Ramos (cell line): Measurements from ENCODE around the gene USP47.

ENCODE experiments used
- in situ Hi-C: fragments of 300-500 bp; cut with MboI; formaldehyde crosslinking; loops from one replicate; pipeline ENCODE4 v1.14.3; 2022; ENCODE audit warnings: low sequenced_read_pairs; ENCODE audit not compliant: unreplicated experiment

The USP47 gene

GRCh38 chr11:11860103-11860979, 18.6 kb downstream of the USP47 start:
- in situ Hi-C loops: no loop called here

GRCh38 chr11:11862999-11863398, 21.2 kb downstream of the USP47 start:
- in situ Hi-C loops: no loop called here

- in situ Hi-C loops: no loop called here
Measured at GRCh38 chr11:11864332-11864731, 22.6 kb downstream of the USP47 start.

GRCh38 chr11:11864803-11865202, 23.0 kb downstream of the USP47 start:
- in situ Hi-C loops: no loop called here

GRCh38 chr11:11865449-11865848, 23.7 kb downstream of the USP47 start:
- in situ Hi-C loops: no loop called here

GRCh38 chr11:11866203-11866602, 24.4 kb downstream of the USP47 start:
- in situ Hi-C loops: no loop called here

- in situ Hi-C loops: no loop called here
Measured at GRCh38 chr11:11867720-11868119, 25.9 kb downstream of the USP47 start.

GRCh38 chr11:11871991-11872401, 30.2 kb downstream of the USP47 start:
- in situ Hi-C loops: no loop called here

- in situ Hi-C loops: no loop called here
Measured at GRCh38 chr11:11876458-11876857, 34.7 kb downstream of the USP47 start.

GRCh38 chr11:11880179-11880578, 38.4 kb downstream of the USP47 start:
- in situ Hi-C loops: no loop called here

GRCh38 chr11:11882539-11882938, 40.8 kb downstream of the USP47 start:
- in situ Hi-C loops: no loop called here

- in situ Hi-C loops: no loop called here
Measured at GRCh38 chr11:11884351-11884750, 42.6 kb downstream of the USP47 start.

GRCh38 chr11:11884774-11885481, 43.2 kb downstream of the USP47 start:
- in situ Hi-C loops: no loop called here

- in situ Hi-C loops: no loop called here
Measured at GRCh38 chr11:11894486-11894885, 52.7 kb downstream of the USP47 start.

GRCh38 chr11:11895672-11896071, 53.9 kb downstream of the USP47 start:
- in situ Hi-C loops: no loop called here

- in situ Hi-C loops: no loop called here
Measured at GRCh38 chr11:11898648-11899047, 56.9 kb downstream of the USP47 start.

- in situ Hi-C loops: no loop called here
Measured at GRCh38 chr11:11899401-11899800, 57.6 kb downstream of the USP47 start.

- in situ Hi-C loops: no loop called here
Measured at GRCh38 chr11:11901929-11902328, 60.2 kb downstream of the USP47 start.

- in situ Hi-C loops: no loop called here
Measured at GRCh38 chr11:11909727-11910126, 68.0 kb downstream of the USP47 start.

GRCh38 chr11:11910541-11910940, 68.8 kb downstream of the USP47 start:
- in situ Hi-C loops: no loop called here

GRCh38 chr11:11913395-11913794, 71.6 kb downstream of the USP47 start:
- in situ Hi-C loops: no loop called here

GRCh38 chr11:11915625-11916024, 73.9 kb downstream of the USP47 start:
- in situ Hi-C loops: no loop called here
